Measurements from ENCODE around the gene EPHX1.

DNA sequence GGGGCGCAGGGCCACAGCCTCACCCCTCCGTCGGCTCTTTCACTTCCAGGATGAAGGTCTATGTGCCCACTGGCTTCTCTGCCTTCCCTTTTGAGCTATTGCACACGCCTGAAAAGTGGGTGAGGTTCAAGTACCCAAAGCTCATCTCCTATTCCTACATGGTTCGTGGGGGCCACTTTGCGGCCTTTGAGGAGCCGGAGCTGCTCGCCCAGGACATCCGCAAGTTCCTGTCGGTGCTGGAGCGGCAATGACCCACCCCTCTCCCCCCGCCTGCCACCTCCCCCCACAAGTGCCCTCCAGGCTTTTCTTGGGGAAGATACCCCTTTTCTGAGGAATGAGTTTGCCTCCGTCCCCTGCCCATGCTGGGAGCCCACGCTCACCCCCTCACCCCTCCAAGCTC lies 35.2 kb downstream of the EPHX1 start:
- TF ChIP-seq, protein P1, sequence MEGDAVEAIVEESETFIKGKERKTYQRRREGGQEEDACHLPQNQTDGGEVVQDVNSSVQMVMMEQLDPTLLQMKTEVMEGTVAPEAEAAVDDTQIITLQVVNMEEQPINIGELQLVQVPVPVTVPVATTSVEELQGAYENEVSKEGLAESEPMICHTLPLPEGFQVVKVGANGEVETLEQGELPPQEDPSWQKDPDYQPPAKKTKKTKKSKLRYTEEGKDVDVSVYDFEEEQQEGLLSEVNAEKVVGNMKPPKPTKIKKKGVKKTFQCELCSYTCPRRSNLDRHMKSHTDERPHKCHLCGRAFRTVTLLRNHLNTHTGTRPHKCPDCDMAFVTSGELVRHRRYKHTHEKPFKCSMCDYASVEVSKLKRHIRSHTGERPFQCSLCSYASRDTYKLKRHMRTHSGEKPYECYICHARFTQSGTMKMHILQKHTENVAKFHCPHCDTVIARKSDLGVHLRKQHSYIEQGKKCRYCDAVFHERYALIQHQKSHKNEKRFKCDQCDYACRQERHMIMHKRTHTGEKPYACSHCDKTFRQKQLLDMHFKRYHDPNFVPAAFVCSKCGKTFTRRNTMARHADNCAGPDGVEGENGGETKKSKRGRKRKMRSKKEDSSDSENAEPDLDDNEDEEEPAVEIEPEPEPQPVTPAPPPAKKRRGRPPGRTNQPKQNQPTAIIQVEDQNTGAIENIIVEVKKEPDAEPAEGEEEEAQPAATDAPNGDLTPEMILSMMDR (IDR thresholded peaks at IDR 0.05) = no peak
- TF ChIP-seq POLR2A (IDR thresholded peaks at IDR 0.05) = no peak

Data from suprapubic skin (tissue), 3 donors.